Stimulated activated CD8-positive, alpha-beta memory T cell treated with anti-CD3 and anti-CD28 coated beads, Interleukin-15, amount 100 ng/mL, for 24 hours (primary cell): Measurements from ENCODE around the gene NEK1.

Experiments used
- DNase-seq: peaks from one replicate; pipeline ENCODE4 v3.0.0-alpha.2; 2020; ENCODE audit warnings: low read depth

The NEK1 gene

GRCh38 chr4:169418846-169419245 is 193.5 kb downstream of the NEK1 start:
- DNase-seq, result no peak

- no peak for DNase-seq
Measured at GRCh38 chr4:169417629-169418282, 194.6 kb downstream of the NEK1 start.

GRCh38 chr4:169416997-169417396 is 195.4 kb downstream of the NEK1 start:
- DNase-seq, result no peak

- no peak for DNase-seq
Measured at GRCh38 chr4:169416461-169416860, 195.9 kb downstream of the NEK1 start.

GRCh38 chr4:169414913-169415312 is 197.5 kb downstream of the NEK1 start:
- no peak for DNase-seq

GRCh38 chr4:169412046-169412445 is 200.3 kb downstream of the NEK1 start:
- DNase-seq, result no peak

- no peak for DNase-seq
Measured at GRCh38 chr4:169410839-169411770, 201.3 kb downstream of the NEK1 start.

GRCh38 chr4:169407217-169407845 is 205.1 kb downstream of the NEK1 start:
- DNase-seq, result no peak

- DNase-seq, result no peak
Measured at GRCh38 chr4:169404960-169405359, 207.4 kb downstream of the NEK1 start.

- no peak for DNase-seq
Measured at GRCh38 chr4:169400832-169401231, 211.6 kb downstream of the NEK1 start.

GRCh38 chr4:169399976-169400767 is 212.2 kb downstream of the NEK1 start:
- no peak for DNase-seq

- no peak for DNase-seq
Measured at GRCh38 chr4:169398316-169398715, 214.1 kb downstream of the NEK1 start.

GRCh38 chr4:169397762-169398161 is 214.6 kb downstream of the NEK1 start:
- no peak for DNase-seq

- no peak for DNase-seq
Measured at GRCh38 chr4:169385376-169385775, 227.0 kb downstream of the NEK1 start.

GRCh38 chr4:169384779-169385178 is 227.6 kb downstream of the NEK1 start:
- DNase-seq, result no peak

- DNase-seq, result no peak
Measured at GRCh38 chr4:169383724-169384123, 228.7 kb downstream of the NEK1 start.

- no peak for DNase-seq
Measured at GRCh38 chr4:169379688-169380087, 232.7 kb downstream of the NEK1 start.

- no peak for DNase-seq
Measured at GRCh38 chr4:169377367-169377766, 235.0 kb downstream of the NEK1 start.

GRCh38 chr4:169376421-169376820 is 236.0 kb downstream of the NEK1 start:
- DNase-seq, result no peak

GRCh38 chr4:169372791-169373190 is 239.6 kb downstream of the NEK1 start:
- DNase-seq, result no peak

- DNase-seq, result no peak
Measured at GRCh38 chr4:169369634-169370033, 242.7 kb downstream of the NEK1 start.

- DNase-seq, result no peak
Measured at GRCh38 chr4:169367826-169368225, 244.6 kb downstream of the NEK1 start.
